Measurements from ENCODE around the gene RNF213.

Gene RNF213

GRCh38 chr17:80414803-80415625 is 154.4 kb downstream of the RNF213 start, which contains the start of gene ENDOV:
TSS of gene ENDOV (plus strand) at chr17:80415167. CDS start at chr17:80415195, 28 bp downstream.
- DNase-seq (ENCODE audit: low read depth in 3 of 3), result peak; percentile 87 to 90 (median 88)

GRCh38 chr17:80415626-80416137 is 155.0 kb downstream of the RNF213 start:
- DNase-seq (ENCODE audit: low read depth in 3 of 3), result no peak

DNA sequence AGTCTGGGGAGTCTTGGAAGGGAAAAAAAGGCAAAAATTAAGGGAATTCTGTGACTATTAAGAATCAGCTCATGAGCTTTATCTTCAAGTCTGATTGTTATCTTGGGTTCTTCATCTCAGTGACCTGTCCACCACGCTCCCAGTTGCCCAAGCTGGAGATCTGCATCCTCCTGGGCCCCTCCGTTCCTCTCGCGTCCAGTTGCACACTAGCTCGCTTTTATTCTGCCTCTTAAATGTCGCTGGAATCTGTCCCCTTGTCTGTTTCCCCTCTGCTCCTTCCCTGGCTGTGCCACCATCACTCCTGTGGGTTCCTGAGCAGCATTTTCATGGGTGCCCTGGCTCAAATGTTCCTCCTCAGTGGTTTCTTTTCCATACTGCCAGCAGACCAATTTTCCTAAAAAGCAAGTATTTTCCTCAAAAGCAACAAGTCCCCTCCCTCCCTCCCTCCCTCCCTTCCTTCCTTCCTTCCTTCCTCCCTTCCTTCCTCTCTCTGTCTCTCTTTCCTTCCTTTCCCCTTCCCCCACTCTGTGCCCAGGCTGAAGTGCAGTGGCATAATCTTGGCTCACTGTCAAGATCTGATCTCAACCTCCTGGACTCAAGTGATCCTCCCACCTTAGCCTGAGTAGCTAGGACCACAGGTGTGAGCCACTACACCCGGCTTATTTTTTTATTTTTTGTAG is 155.7 kb downstream of the RNF213 start:
- no peak for DNase-seq (ENCODE audit: low read depth in 3 of 3)

DNA sequence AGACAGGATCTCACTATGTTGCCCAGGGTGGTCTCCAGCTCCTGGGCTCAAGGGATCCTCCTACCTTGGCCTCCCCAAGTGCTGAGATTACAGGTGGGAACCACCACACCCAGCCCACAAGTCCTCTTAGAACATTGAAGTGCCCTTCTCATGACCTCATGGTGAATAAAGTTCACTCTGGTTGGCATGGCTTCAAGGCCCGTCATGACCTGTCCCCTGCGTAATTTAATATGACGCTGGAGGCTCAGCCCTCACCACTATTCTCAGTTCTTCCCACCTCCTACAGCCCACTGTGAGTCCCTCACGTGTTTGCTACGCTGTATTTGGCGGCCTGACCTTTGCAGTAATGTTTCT is 156.3 kb downstream of the RNF213 start:
- DNase-seq (ENCODE audit: low read depth in 3 of 3), result no peak

DNA sequence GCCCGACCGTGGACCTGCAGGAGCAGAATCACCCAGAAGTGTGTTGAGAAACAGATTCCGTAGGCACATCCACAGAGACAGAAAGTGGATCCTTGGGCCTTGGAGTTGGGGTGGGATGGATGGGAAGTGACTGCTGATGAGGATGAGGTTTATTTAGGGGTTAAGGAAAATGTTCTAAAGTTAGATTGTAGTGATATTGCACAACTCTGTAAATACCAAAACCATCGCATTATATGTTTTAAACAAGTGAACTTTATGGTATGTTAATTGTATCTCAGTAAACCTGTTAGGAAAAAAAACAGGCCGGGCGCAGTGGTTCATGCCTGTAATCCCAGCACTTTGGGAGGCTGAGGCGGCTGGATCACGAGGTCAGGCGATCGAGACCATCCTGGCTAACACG is 157.9 kb downstream of the RNF213 start:
- DNase-seq (ENCODE audit: low read depth in 3 of 3), result no peak

- DNase-seq (ENCODE audit: low read depth in 3 of 3), result no peak
Observed at GRCh38 chr17:80419255-80419654, 158.6 kb downstream of the RNF213 start.

DNA sequence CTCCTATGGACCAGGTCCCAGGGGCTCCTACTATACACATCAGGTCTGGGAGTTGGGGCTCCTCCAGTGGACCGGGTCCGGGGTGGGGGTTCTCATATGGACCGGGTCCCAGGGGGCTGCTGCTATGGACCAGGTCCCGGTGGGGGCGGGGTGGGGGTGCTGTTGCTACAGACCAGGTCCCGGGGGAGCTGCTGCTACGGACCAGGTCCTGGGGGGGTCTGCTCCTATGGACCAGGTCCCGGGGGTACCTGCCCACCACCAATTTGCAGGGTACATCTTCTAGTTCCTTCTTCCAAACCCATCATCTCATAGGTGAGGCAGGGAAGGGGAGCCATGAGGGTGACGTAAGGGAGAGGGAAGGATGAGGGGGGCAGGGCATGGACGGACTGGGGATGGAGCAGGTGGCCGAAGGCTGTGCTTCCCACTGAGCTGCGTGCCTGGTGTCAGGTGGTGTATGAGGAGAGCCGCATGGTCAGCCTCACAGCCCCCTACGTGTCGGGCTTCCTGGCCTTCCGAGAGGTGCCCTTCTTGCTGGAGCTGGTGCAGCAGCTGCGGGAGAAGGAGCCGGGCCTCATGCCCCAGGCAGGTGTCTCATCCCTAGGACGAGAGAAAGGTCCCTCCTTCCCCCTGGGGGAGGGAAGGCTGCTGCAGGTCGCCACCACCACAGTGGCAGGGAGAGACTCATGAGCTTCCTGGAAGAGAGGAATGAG is 160.9 kb downstream of the RNF213 start:
- DNase-seq (ENCODE audit: low read depth in 3 of 3), result no peak

DNA sequence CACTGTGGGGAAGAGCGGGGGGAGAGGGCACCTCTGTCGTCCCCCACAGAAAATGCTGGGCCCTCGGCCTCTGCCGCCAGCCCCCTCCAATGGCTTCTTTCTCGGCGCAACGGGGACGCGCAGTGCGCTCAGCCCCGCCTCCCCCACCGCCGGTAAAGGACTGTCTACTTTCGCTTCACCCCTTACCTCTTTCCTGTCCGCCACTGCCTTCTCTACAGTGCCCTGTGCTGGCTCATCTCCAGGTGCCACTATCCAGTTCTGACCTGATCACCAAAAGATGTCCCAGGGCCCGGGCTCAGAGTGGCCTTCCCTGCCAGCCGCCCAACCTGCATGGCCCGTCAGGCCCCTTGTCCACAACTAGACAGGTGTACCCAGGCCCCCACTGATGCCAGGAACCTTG is 161.6 kb downstream of the RNF213 start:
- DNase-seq (ENCODE audit: low read depth in 3 of 3), result no peak

GRCh38 chr17:80422981-80423380 is 162.3 kb downstream of the RNF213 start:
- DNase-seq (ENCODE audit: low read depth in 3 of 3), result no peak

GRCh38 chr17:80423536-80424225 is 163.0 kb downstream of the RNF213 start:
- no peak for DNase-seq (ENCODE audit: low read depth in 3 of 3)

- no peak for DNase-seq (ENCODE audit: low read depth in 3 of 3)
Observed at GRCh38 chr17:80424261-80424660, 163.6 kb downstream of the RNF213 start.

DNA sequence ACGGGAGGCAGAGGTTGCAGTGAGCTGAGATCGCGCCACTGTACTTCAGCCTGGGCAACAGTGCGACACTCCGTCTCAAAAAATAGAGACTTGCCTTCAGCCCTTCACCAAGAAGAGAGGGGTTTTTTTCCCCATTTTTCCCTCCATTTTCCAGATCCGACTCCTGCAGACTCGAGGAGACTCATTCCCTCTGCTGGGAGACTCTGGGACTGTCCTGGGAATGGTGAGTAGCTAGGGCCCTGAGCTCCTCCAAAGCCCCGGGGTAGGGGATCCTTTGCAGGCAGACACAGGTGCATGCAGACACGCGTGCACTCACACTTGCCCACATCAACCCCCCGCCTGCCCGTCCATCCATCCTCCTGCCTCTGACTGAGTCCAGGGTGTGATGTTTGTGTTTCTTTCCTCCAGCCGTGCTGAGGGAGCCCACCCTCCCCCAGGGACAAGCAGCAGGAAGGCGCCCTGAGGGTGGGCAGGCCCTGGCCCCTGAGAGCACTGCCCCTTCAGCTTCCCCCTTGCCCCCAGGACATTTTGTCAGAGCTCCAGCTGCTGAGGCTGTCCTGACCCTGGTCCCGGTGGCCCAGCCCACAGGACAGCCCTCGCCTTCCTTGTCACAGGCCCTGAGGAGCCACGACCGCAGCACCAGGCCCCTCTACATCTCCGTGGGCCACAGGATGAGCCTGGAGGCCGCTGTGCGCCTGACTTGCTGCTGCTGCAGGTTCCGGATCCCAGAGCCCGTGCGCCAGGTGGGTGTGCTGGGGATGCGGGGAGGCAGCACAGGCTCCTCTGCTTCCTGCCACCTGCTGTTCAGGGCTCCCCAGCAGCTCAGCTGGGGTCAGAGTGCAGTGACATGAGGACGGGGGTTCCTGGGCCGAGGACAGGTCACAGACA is 164.5 kb downstream of the RNF213 start:
- DNase-seq (ENCODE audit: low read depth in 3 of 3), result no peak

DNA sequence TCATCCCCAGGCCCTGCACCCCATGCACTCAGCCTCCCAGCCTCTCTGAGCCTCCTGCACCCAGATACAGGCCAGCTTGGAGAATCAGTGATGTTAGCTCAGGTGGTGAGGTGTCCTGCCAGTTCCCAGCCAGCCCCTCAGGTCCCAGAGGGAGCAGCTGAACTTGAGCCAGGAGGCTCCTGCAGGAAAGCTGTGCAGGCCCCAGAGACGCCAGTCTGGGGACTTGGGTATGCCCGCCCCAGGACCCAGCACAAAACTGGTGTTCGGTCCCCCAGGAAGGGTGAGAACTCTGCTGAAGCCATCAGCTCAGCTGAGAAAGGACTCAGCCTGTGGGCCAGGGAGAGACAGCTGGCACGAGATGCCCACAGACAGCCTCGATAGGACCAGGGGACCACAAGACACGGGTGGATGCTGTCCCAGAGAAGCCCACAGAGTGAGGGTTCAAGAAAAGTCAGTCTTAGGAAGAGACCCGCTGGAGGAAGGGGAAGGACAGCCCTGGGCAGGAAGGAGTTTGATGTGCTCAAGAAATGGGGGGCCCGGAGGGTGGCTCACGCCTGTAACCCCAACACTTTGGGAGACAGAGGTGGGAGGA is 165.3 kb downstream of the RNF213 start:
- no peak for DNase-seq (ENCODE audit: low read depth in 3 of 3)

DNA sequence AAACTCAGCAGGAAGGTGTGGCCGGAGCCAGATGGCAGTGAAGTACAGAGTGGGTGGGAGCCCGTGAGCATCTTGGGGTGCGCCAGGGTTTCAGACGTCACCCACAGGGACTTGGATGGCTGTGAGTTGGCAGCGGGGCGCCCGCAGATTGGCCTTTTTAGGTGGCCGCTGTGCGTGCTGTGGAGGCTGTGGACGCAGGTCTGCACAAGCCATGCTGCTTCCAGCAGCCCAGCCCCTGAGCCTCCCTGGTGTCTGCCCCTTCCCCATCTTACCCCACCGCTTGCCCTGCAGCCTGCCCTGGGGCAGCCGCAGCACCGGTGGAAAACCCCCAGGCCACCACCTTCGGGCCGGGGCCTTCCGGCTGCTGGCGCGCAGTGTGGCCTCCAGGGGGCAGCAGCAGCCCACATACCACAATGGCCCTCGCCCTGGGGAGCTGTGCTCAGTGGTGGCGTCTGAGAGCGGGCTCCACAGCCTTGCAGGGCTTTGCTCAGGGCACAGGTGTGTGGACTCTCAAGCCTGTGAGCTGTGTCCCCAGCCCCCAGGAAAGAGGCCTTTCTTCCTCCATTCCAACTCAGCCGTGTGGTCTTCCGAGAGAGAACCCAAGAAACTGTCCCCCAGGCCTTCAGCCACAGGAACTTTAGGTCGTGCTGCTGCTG is 166.1 kb downstream of the RNF213 start:
- DNase-seq (ENCODE audit: low read depth in 3 of 3), result peak; percentile 79 to 85 (median 81)

- no peak for DNase-seq (ENCODE audit: low read depth in 3 of 3)
Observed at GRCh38 chr17:80427366-80428282, 167.0 kb downstream of the RNF213 start.

GRCh38 chr17:80428363-80428762 is 167.7 kb downstream of the RNF213 start:
- no peak for DNase-seq (ENCODE audit: low read depth in 3 of 3)

- no peak for DNase-seq (ENCODE audit: low read depth in 3 of 3)
Observed at GRCh38 chr17:80428796-80429195, 168.1 kb downstream of the RNF213 start.

- DNase-seq (ENCODE audit: low read depth in 3 of 3), result no peak
Observed at GRCh38 chr17:80429356-80430275, 169.0 kb downstream of the RNF213 start.
